GM12801 (cell line): Measurements from ENCODE around the gene HNF4A.

Experiments used
- CTCF ChIP-seq: IDR thresholded peaks from one replicate; pipeline ENCODE4 v1.5.1; 2011; ENCODE audit warnings: control low read depth; ENCODE audit not compliant: insufficient read length; ENCODE audit errors: extremely low read depth

The HNF4A gene

GRCh38 chr20:44349349-44349748 lies 6.2 kb upstream of the HNF4A start:
- no peak for TF ChIP-seq CTCF

DNA sequence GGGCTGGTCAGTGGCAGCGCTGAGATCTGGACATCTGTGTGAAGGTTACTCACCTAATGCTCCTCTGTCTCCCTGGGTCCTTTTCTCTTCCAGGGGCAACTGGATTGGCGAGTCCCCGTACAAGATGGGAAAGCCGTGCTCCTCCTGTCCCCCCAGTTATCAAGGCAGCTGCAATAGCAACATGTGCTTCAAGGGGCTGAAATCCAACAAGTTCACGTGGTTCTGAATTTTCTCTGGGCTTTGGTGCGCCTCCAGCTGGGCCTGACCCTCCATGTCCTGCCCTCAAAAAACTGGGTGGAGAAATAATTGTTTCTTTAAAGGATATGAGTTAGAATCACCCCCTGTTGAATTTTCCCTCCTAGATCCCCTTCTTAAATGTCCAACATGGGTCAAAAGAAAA lies 4.9 kb upstream of the HNF4A start:
- no peak for TF ChIP-seq CTCF

GRCh38 chr20:44354979-44355497 lies 461 bp upstream of the HNF4A start:
- TF ChIP-seq CTCF: no peak

GRCh38 chr20:44356353-44356723 lies 839 bp downstream of the HNF4A start:
- no peak for TF ChIP-seq CTCF

DNA sequence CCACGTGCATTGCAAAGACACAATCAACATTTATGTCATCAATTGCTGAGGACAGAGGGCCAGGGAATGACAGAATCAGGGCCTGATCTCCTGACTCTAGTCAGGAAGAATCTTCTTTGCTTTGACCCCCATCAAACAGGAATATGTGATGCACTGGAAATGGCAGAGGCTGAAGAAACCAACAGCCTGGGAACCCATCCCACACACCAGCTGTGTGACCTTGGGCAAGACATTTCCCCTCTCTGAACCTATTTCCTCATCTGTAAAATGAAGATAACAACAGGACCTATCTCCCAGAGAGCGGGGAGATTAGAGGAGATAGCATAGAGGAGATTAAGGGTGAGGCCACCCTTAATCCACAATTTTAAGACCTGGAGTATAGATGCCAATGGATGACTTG lies 1.5 kb downstream of the HNF4A start:
- TF ChIP-seq CTCF: no peak

DNA sequence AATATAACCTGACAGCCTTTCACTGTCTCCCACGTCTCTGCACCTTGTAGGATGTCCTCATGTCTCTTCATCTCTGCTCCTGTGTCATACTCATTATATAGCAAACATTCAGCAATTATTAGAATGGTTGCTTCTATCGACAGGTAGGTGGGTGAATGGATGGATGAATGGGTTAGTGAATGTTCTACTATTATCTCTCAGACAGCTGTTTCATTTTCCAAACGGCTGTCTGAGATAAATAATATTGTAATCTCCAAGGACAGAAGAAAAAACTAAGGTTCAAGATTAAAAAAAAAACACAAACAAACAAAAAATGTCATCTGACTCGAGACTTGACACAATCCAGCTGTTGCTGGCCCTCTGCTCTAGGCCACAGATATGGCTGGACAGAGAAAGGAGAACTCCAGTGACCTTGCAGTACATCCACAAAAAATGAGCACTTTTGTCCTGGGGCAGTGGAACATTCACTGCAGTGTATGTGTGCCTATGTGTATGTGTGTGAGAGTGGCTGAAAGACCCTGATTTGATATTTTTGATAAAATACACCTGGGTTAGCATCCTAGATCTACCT lies 2.1 kb downstream of the HNF4A start:
- TF ChIP-seq CTCF: no peak

DNA sequence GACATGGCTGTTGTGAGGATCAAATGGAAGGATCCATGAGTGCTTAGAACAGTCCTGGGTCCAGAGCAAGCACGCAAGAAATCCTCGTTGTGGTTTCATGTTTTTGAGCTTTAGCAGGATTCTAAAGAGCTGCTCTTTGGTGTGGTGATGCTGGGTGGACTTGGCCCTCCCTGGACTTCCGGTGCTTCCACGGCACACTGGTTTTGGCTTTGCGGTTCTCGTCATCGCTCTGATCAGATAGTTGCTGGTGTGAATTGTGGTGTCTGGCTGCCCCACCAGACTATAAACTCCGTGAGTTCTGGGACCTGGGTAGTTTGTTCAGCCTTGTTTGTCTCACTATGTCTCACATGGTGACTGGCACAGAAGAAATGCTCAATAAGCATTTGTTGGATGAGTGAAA lies 3.3 kb downstream of the HNF4A start:
- no peak for TF ChIP-seq CTCF
